ENCODE data around the gene ADD2.
A peak's percentile ranks its signal among the peaks of the same experiment; 100 is the strongest.
"Not testable (repeated sequence)": the region's sequence is repeated elsewhere in the genome, so short reads cannot be mapped to it uniquely, and the experiment has no call there.

ADD2 gene

DNA sequence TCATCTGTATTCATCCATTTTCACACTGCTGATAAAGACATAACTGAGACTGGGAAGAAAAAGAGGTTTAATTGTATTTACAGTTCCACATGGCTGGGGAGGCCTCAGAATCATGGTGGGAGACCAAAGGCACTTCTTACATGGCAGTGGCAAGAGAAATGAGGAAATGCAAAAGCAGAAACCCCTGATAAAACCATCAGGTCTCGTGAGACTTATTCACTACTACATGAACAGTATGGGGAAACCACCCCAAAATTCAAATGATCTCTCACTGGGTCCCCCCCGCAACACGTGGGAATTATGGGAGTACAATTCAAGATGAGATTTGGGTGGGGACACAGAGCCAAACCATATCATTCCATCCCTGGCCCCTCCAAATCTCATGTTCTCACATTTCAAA is 30.0 kb upstream of the ADD2 start:
- not testable (repeated sequence) for H3K27me3 ChIP-seq (ENCODE audit: insufficient read depth, low read length, poor library complexity); H2BK5ac ChIP-seq (ENCODE audit: low read length); H2BK15ac ChIP-seq (replicated peaks; ENCODE audit: low read depth); H4K8ac ChIP-seq (ENCODE audit: low read depth, low read length); H3K23ac ChIP-seq (ENCODE audit: low read length); DNase-seq; H3K36me3 ChIP-seq (ENCODE audit: control insufficient read depth, insufficient read depth, low read length); H3K4ac ChIP-seq (ENCODE audit: low read depth, low read length); H3K18ac ChIP-seq (ENCODE audit: low read length); H2AK5ac ChIP-seq (ENCODE audit: low read length); H2BK120ac ChIP-seq (ENCODE audit: low read depth, low read length); H3K27ac ChIP-seq (ENCODE audit: low read depth, low read length); H3K9ac ChIP-seq (ENCODE audit: low read length); H3K4me2 ChIP-seq (ENCODE audit: low read length); H4K5ac ChIP-seq (ENCODE audit: low read length); H3K56ac ChIP-seq (ENCODE audit: low read length); H3K79me2 ChIP-seq (ENCODE audit: control insufficient read depth, insufficient read depth, low read length); H3K79me1 ChIP-seq (ENCODE audit: low read length); H3K4me3 ChIP-seq (ENCODE audit: low read length)
- peaks cover 18% of the 10 kb centered on the region for H3K4me1 ChIP-seq (ENCODE audit: control insufficient read depth, low read depth, low read length)
- WGBS (ENCODE audit: extremely low coverage, insufficient coverage, low lambda C conversion rate), result no CpG with 5 or more reads among the region's 3 CpGs

DNA sequence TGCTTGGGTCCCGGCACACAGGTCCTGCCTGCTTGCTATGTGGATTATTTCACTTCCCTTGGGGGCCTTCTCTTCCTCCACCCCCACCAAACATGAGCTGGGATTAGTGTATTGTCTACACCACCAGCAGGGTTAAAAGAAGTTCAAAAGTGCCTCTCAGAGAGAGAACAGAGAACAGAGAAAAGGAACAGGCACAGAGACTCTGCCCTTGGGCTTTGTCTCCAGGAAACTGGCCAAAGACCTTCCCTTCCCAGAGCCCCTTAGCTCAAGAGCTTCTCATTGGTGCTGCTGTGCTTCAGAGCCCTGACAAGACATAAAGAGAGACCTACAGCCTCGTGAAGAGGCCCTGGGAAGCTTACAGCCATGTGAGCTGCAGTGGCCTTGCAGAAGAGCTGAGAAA is 29.5 kb upstream of the ADD2 start:
- WGBS (ENCODE audit: extremely low coverage, insufficient coverage, low lambda C conversion rate), result no CpG with 5 or more reads among the region's 2 CpGs
- Histone ChIP-seq H3K27ac (ENCODE audit: low read depth, low read length) (no peak overlapping the region), H3K18ac (ENCODE audit: low read length) (no peak overlapping the region)

DNA sequence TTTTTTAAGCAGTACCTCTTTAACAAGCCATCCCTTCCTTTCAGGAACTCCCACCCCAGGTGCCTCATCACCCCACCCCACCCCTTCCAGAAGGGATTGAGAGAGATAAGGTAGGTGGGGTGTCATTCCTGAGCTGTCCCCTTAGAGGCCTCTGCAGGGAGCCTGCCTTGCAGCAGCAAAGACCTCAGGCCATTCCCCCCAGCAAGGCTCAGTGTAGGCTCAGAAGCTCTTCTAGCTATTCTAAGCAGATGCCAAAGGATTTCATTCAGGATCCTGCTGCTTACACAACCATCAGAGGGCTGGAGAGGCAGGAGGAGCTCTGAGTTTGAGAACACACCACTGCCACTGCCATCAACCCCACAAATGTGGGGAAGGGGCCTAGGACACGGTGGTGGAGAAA is 28.3 kb upstream of the ADD2 start:
- Histone ChIP-seq H3K4me3 (ENCODE audit: low read length) (no peak overlapping the region), H3K18ac (ENCODE audit: low read length) (no peak overlapping the region), H4K8ac (ENCODE audit: low read depth, low read length) (no peak overlapping the region), H2BK120ac (ENCODE audit: low read depth, low read length) (no peak overlapping the region), H3K9ac (ENCODE audit: low read length) (no peak overlapping the region), H3K27me3 (ENCODE audit: insufficient read depth, low read length, poor library complexity) (peaks cover 10% of the 10 kb centered on the region), H2BK5ac (ENCODE audit: low read length) (no peak overlapping the region), H3K79me1 (ENCODE audit: low read length) (no peaks in the 10 kb centered on the region), H2BK15ac (replicated peaks; ENCODE audit: low read depth) (no peak overlapping the region), H4K5ac (ENCODE audit: low read length) (no peak overlapping the region), H3K56ac (ENCODE audit: low read length) (peak overlapping the region; percentile 30), H3K23ac (ENCODE audit: low read length) (no peak overlapping the region), H3K4me1 (ENCODE audit: control insufficient read depth, low read depth, low read length) (peaks cover 16% of the 10 kb centered on the region), H3K36me3 (ENCODE audit: control insufficient read depth, insufficient read depth, low read length) (no peaks in the 10 kb centered on the region), H3K79me2 (ENCODE audit: control insufficient read depth, insufficient read depth, low read length) (no peaks in the 10 kb centered on the region), H3K4ac (ENCODE audit: low read depth, low read length) (no peak overlapping the region), H2AK5ac (ENCODE audit: low read length) (no peak overlapping the region), H3K27ac (ENCODE audit: low read depth, low read length) (no peak overlapping the region), H3K4me2 (ENCODE audit: low read length) (no peak overlapping the region)
- no CpG with 5 or more reads among the region's 1 CpG for WGBS (ENCODE audit: extremely low coverage, insufficient coverage, low lambda C conversion rate)
- peak; percentile 54 for DNase-seq

More for the DNA sequence above, 29.5 kb upstream of the ADD2 start:
- Histone ChIP-seq H3K4me3 (ENCODE audit: low read length) (no peak overlapping the region), H3K9ac (ENCODE audit: low read length) (no peak overlapping the region), H3K27me3 (ENCODE audit: insufficient read depth, low read length, poor library complexity) (peaks cover 2% of the 10 kb centered on the region), H3K4ac (ENCODE audit: low read depth, low read length) (no peak overlapping the region), H2BK5ac (ENCODE audit: low read length) (no peak overlapping the region), H3K4me2 (ENCODE audit: low read length) (no peak overlapping the region), H4K5ac (ENCODE audit: low read length) (no peak overlapping the region), H3K79me1 (ENCODE audit: low read length) (no peaks in the 10 kb centered on the region), H2AK5ac (ENCODE audit: low read length) (no peak overlapping the region), H2BK15ac (replicated peaks; ENCODE audit: low read depth) (no peak overlapping the region), H3K56ac (ENCODE audit: low read length) (no peak overlapping the region), H2BK120ac (ENCODE audit: low read depth, low read length) (no peak overlapping the region), H3K4me1 (ENCODE audit: control insufficient read depth, low read depth, low read length) (peaks cover 18% of the 10 kb centered on the region), H3K23ac (ENCODE audit: low read length) (no peak overlapping the region), H4K8ac (ENCODE audit: low read depth, low read length) (no peak overlapping the region), H3K79me2 (ENCODE audit: control insufficient read depth, insufficient read depth, low read length) (no peaks in the 10 kb centered on the region), H3K36me3 (ENCODE audit: control insufficient read depth, insufficient read depth, low read length) (no peaks in the 10 kb centered on the region)
- DNase-seq, result no peak

DNA sequence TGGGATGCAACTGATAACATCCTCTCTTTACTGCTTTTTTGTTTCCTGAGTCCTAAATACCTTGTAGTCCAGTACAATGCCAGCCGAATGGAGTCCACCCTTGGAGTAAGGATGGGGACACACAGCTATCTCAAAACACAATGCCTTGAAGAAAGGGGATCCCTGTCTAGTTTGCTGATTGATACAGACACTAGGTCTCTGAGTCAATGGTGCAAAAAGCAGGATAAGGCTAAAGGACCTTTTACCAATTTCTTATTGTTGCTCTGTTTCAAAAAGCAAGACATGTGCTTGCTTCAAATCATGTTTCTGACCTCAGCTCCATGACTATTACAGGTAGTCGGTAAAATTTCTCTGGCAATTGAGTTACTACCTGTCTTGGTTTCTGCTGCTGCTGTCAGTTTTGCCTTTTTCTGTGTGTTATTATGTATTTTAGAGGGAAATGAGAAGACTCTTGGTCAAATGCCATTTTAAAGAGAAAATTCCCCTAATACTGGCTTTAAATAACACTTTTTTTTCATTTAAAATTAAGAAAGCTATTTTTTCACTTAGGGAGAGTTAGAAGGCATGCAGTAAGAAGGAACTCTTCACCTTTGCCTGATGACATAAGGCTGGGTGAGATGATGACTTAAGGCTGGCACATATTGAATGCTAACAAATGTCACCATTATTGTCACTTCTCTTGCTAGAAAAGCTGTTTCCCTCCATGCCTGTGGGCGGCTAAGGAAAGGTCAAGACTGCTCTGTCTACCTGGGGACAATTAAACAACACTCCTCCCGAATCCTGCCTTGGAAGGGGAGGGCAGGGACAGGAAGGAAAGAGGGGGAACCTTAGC is 27.4 kb upstream of the ADD2 start:
- Histone ChIP-seq H3K27me3 (ENCODE audit: insufficient read depth, low read length, poor library complexity) (peaks cover 17% of the 10 kb centered on the region), H3K79me2 (ENCODE audit: control insufficient read depth, insufficient read depth, low read length) (no peaks in the 10 kb centered on the region)

DNA sequence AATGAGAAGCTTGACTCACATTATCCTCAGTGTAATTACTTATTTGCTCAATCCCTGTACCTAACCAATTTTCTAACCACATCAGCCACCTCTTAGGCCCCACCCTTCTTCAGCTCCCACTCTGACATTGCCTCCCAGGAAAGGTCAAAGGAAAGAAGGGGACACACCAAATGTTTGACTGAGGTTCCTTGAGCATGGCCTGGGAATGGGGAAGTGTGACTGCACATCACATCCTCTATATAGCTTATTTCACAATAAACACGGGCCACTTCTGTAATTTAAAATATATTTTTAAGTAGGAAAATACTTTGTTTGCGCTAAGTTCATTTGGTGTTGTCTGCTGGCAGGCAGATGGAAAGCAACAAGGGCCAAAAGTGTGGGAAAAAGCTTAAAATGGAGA is 25.4 kb upstream of the ADD2 start:
- no peaks in the 10 kb centered on the region for H3K79me2 ChIP-seq (ENCODE audit: control insufficient read depth, insufficient read depth, low read length)
- no peak overlapping the region for H3K4ac ChIP-seq (ENCODE audit: low read depth, low read length)
- no peak overlapping the region for H3K4me3 ChIP-seq (ENCODE audit: low read length)
- no peak overlapping the region for H3K56ac ChIP-seq (ENCODE audit: low read length)
- H2BK120ac ChIP-seq (ENCODE audit: low read depth, low read length), result no peak overlapping the region
- peaks cover 16% of the 10 kb centered on the region for H3K4me1 ChIP-seq (ENCODE audit: control insufficient read depth, low read depth, low read length)
- no CpG with 5 or more reads among the region's 2 CpGs for WGBS (ENCODE audit: extremely low coverage, insufficient coverage, low lambda C conversion rate)
- no peak overlapping the region for H4K5ac ChIP-seq (ENCODE audit: low read length)
- no peak overlapping the region for H3K23ac ChIP-seq (ENCODE audit: low read length)
- no peaks in the 10 kb centered on the region for H3K79me1 ChIP-seq (ENCODE audit: low read length)
- DNase-seq, result no peak
- H4K8ac ChIP-seq (ENCODE audit: low read depth, low read length), result no peak overlapping the region
- no peak overlapping the region for H3K9ac ChIP-seq (ENCODE audit: low read length)
- no peaks in the 10 kb centered on the region for H3K36me3 ChIP-seq (ENCODE audit: control insufficient read depth, insufficient read depth, low read length)
- no peak overlapping the region for H3K4me2 ChIP-seq (ENCODE audit: low read length)
- H2AK5ac ChIP-seq (ENCODE audit: low read length), result no peak overlapping the region
- peaks cover 23% of the 10 kb centered on the region for H3K27me3 ChIP-seq (ENCODE audit: insufficient read depth, low read length, poor library complexity)
- H3K18ac ChIP-seq (ENCODE audit: low read length), result no peak overlapping the region
- no peak overlapping the region for H2BK15ac ChIP-seq (replicated peaks; ENCODE audit: low read depth)
- no peak overlapping the region for H2BK5ac ChIP-seq (ENCODE audit: low read length)
- H3K27ac ChIP-seq (ENCODE audit: low read depth, low read length), result no peak overlapping the region

More for the DNA sequence above, 27.4 kb upstream of the ADD2 start:
- H3K18ac ChIP-seq (ENCODE audit: low read length), result no peak overlapping the region
- no peaks in the 10 kb centered on the region for H3K79me1 ChIP-seq (ENCODE audit: low read length)
- peak; percentile 34 for DNase-seq
- WGBS (ENCODE audit: extremely low coverage, insufficient coverage, low lambda C conversion rate), result no CpG with 5 or more reads among the region's 4 CpGs
- no peak overlapping the region for H2BK15ac ChIP-seq (replicated peaks; ENCODE audit: low read depth)
- H3K23ac ChIP-seq (ENCODE audit: low read length), result peak overlapping the region; percentile 32
- H2BK120ac ChIP-seq (ENCODE audit: low read depth, low read length), result no peak overlapping the region
- no peak overlapping the region for H3K4me3 ChIP-seq (ENCODE audit: low read length)
- peak overlapping the region; percentile 36 for H3K56ac ChIP-seq (ENCODE audit: low read length)
- no peaks in the 10 kb centered on the region for H3K36me3 ChIP-seq (ENCODE audit: control insufficient read depth, insufficient read depth, low read length)
- no peak overlapping the region for H4K5ac ChIP-seq (ENCODE audit: low read length)
- peak overlapping the region; percentile 12 for H3K9ac ChIP-seq (ENCODE audit: low read length)
- peaks cover 16% of the 10 kb centered on the region for H3K4me1 ChIP-seq (ENCODE audit: control insufficient read depth, low read depth, low read length)
- no peak overlapping the region for H4K8ac ChIP-seq (ENCODE audit: low read depth, low read length)
- no peak overlapping the region for H3K4ac ChIP-seq (ENCODE audit: low read depth, low read length)
- H3K27ac ChIP-seq (ENCODE audit: low read depth, low read length), result no peak overlapping the region
- no peak overlapping the region for H2AK5ac ChIP-seq (ENCODE audit: low read length)
- H3K4me2 ChIP-seq (ENCODE audit: low read length), result no peak overlapping the region
- no peak overlapping the region for H2BK5ac ChIP-seq (ENCODE audit: low read length)

Data from mesendoderm (in vitro differentiated cells).